GM12891 (cell line): Measurements from ENCODE around the gene ECE2.

Experiments
- PAX5 ChIP-seq: IDR thresholded peaks from 2 replicates; pipeline ENCODE4 v1.6.1; 2011; ENCODE audit warnings: low read length, moderate library complexity, mild to moderate bottlenecking; ENCODE audit not compliant: insufficient read depth, severe bottlenecking
- POLR2A ChIP-seq: IDR thresholded peaks from 2 replicates; pipeline ENCODE4 v1.6.1; 2011; ENCODE audit warnings: low read depth, low read length, control low read depth
- POLR2AphosphoS5 ChIP-seq: IDR thresholded peaks from 2 replicates; pipeline ENCODE4 v1.6.1; 2011; ENCODE audit warnings: low read depth, low read length, control low read depth
- POU2F2 ChIP-seq: IDR thresholded peaks from 2 replicates; pipeline ENCODE4 v1.6.1; 2011; ENCODE audit warnings: low read depth, mild to moderate bottlenecking, control low read depth, low read length, moderate library complexity
- TAF1 ChIP-seq: IDR thresholded peaks from 2 replicates; pipeline ENCODE4 v1.6.1; 2011; ENCODE audit warnings: low read depth, low read length, control low read depth

DNA sequence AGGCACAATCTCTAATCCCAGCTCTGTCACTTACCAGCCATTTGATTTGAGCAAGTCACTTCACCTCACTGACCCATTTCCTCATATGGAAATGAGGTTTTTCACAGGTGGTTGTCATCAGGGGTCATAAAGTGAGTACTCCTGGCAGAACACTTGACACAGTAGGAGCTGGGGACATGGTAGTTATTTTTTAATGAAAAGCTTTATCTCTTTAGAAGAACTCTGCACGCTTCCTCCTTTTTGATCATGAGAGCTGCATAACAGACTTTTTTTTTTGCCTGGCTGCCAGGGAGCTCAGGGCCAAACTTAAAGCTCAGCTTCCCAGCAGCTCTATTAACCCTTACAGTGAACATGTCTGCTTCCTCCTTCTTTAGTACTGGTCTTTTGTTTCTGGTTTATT is 38.0 kb upstream of the ECE2 start:
- no peak for TF ChIP-seq POLR2A
- no peak for TF ChIP-seq POLR2AphosphoS5
- TF ChIP-seq POU2F2: no peak
- TF ChIP-seq PAX5: no peak
- no peak for TF ChIP-seq TAF1
